ENCODE data around the gene KCNH8. TPM values are rescaled to one million over a fixed set of nuclear protein-coding genes. Genes with fewer than 3 reads are reported as not detected.

The KCNH8 gene
- total and polyA plus RNA-seq, 2 of the 4 experiments (the other 2 are of a cell fraction): not detected

- Histone ChIP-seq H2BK5ac (ENCODE audit: low read depth, low read length, poor library complexity, severe bottlenecking) (no peak overlapping the region), H3K23ac (ENCODE audit: low read depth, low read length) (no peak overlapping the region), H3K4me3 (ENCODE audit: insufficient read depth, low read depth, low read length) (no peak overlapping the region), H3K4ac (ENCODE audit: low read depth, low read length) (no peak overlapping the region), H3K36me3 (ENCODE audit: control insufficient read depth, insufficient read depth, low read length) (no peaks in the 10 kb centered on the region), H4K5ac (ENCODE audit: low read depth, low read length) (no peak overlapping the region), H3K9ac (ENCODE audit: low read depth, low read length) (no peak overlapping the region), H3K79me1 (ENCODE audit: low read depth in 1 of 2, low read length in 2 of 2) (no peaks in the 10 kb centered on the region), H3K4me2 (ENCODE audit: low read depth, low read length) (no peak overlapping the region), H2AK5ac (ENCODE audit: low read depth, low read length) (no peak overlapping the region), H3K27ac (ENCODE audit: insufficient read depth, low read length) (no peak overlapping the region), H2BK20ac (ENCODE audit: low read depth, low read length) (no peak overlapping the region), H3K4me1 (ENCODE audit: control insufficient read depth, insufficient read depth, low read length) (no peaks in the 10 kb centered on the region), H4K91ac (ENCODE audit: insufficient read depth, low read depth, low read length) (no peak overlapping the region), H3K9me1 (ENCODE audit: insufficient read depth, low read length) (no peaks in the 10 kb centered on the region), H3K18ac (ENCODE audit: low read depth, low read length) (no peak overlapping the region), H2BK120ac (ENCODE audit: low read depth, low read length) (no peak overlapping the region), H3K56ac (ENCODE audit: extremely low read depth, insufficient read depth, low read length) (no peak overlapping the region), H4K20me1 (ENCODE audit: insufficient read depth, low read length) (no peaks in the 10 kb centered on the region), H3K27me3 (ENCODE audit: control insufficient read depth, insufficient read depth, low read length) (no peaks in the 10 kb centered on the region), H4K8ac (ENCODE audit: low read depth in 2 of 2, low read length in 2 of 2) (no peak overlapping the region), H3K9me3 (ENCODE audit: control insufficient read depth, insufficient read depth, low read length) (no peaks in the 10 kb centered on the region), H2AK9ac (replicated peaks; ENCODE audit: low read depth, low read length, poor library complexity) (no peak overlapping the region), H2AFZ (replicated peaks; ENCODE audit: low read length, poor library complexity) (no peak overlapping the region), H2BK15ac (ENCODE audit: low read depth, low read length) (no peak overlapping the region), H3K14ac (replicated peaks; ENCODE audit: low read depth, low read length) (no peak overlapping the region)
- DNase-seq (no peak), ATAC-seq (ENCODE audit: low read depth) (no peak)
- ChIA-PET CTCF (no interaction called here), POLR2A (ENCODE audit: unreplicated experiment) (interaction anchor here (0.6 kb wide), 1 partner anchor 711 kb away, joined by 3 read pairs; no protein-coding TSS in a partner anchor)
- in situ Hi-C loops (cut with MboI; ENCODE audit: low sequenced_read_pairs): no loop called here
- WGBS, 2 experiments (ENCODE audit: extremely low coverage in 2 of 2, insufficient read length in 1 of 2): 40% methylated on average over 1 of the region's 2 CpGs; no CpG with 5 or more reads in 1 of the 2 experiments
- BruUV-seq (replicated peaks): no TSS peak
- TF ChIP-seq RCOR1 (IDR thresholded peaks at IDR 0.05; ENCODE audit: insufficient replicate concordance, low read length): no peak
- TF ChIP-seq SMC3 (IDR thresholded peaks at IDR 0.05; ENCODE audit: low read depth, low read length): no peak
- TF ChIP-seq NFE2L2 (IDR thresholded peaks at IDR 0.05; ENCODE audit: low read depth, low read length): no peak
- no peak for TF ChIP-seq MAZ (IDR thresholded peaks at IDR 0.05; ENCODE audit: borderline replicate concordance, low read depth, low read length)
- TF ChIP-seq CHD1 (IDR thresholded peaks at IDR 0.05; ENCODE audit: low read depth, low read length): no peak
- TF ChIP-seq USF2 (IDR thresholded peaks at IDR 0.05; ENCODE audit: low read depth, low read length): no peak
- no peak for TF ChIP-seq CTCF (conservative IDR thresholded peaks at IDR 0.05; ENCODE audit: low read depth, low read length)
- no peak for TF ChIP-seq FOS (IDR thresholded peaks at IDR 0.05; ENCODE audit: low read depth, low read length)
- TF ChIP-seq RAD21 (IDR thresholded peaks at IDR 0.05; ENCODE audit: low read length): no peak
- TF ChIP-seq MXI1 (IDR thresholded peaks at IDR 0.05; ENCODE audit: borderline replicate concordance, low read depth, low read length): no peak
- dilution Hi-C loops (cut with HindIII; ENCODE audit: low sequenced_read_pairs, unreplicated experiment): no loop called here
- intact Hi-C loops (cut with micrococcal nuclease): no loop called here
These were observed 7.1 kb downstream of the KCNH8 start for GRCh38 chr3:19155375-19155774.
